ENCODE results near the gene DAAM2.

The DAAM2 gene

DNA sequence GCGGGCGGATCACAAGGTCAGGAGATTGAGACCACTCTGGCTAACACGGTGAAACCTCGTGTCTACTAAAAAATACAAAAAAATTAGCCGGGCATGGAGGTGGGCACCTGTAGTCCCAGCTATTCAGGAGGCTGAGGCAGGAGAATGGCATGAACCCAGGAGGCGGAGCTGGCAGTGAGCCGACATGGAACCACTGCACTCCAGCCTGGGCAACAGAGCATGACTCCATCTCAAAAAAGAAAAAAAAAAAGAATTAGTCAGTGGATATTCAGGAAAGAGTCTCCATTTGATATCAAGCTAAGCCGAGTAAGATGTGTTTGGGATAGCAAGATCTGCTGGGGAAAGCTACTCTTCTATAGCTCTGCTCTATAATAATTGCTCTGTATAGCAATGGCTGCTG is 101.1 kb downstream of the DAAM2 start:
- no peaks in the 10 kb centered on the region for H3F3A ChIP-seq (ENCODE audit: low read depth)
- H3K9me3 ChIP-seq (ENCODE audit: insufficient read depth, low read depth, low read length): no peaks in the 10 kb centered on the region
- no peaks in the 10 kb centered on the region for H3K36me3 ChIP-seq (ENCODE audit: insufficient read depth, low read length)
- H3K4me3 ChIP-seq (ENCODE audit: low read length, poor library complexity, severe bottlenecking): no peak overlapping the region
- no peak overlapping the region for H2AFZ ChIP-seq (ENCODE audit: low read length)
- H3K27me3 ChIP-seq (ENCODE audit: insufficient read depth, low read length, poor library complexity, severe bottlenecking): no peaks in the 10 kb centered on the region
- H4K20me1 ChIP-seq (ENCODE audit: insufficient read depth, low read length, poor library complexity, severe bottlenecking): no peaks in the 10 kb centered on the region
- H3K9ac ChIP-seq (ENCODE audit: low read depth, low read length, poor library complexity, severe bottlenecking): no peak overlapping the region
- no peaks in the 10 kb centered on the region for H3K79me2 ChIP-seq (ENCODE audit: insufficient read depth, low read length)
- TF ChIP-seq EZH2phosphoT487 (IDR thresholded peaks at IDR 0.05; ENCODE audit: borderline replicate concordance): no peak
- TF ChIP-seq, protein P1, sequence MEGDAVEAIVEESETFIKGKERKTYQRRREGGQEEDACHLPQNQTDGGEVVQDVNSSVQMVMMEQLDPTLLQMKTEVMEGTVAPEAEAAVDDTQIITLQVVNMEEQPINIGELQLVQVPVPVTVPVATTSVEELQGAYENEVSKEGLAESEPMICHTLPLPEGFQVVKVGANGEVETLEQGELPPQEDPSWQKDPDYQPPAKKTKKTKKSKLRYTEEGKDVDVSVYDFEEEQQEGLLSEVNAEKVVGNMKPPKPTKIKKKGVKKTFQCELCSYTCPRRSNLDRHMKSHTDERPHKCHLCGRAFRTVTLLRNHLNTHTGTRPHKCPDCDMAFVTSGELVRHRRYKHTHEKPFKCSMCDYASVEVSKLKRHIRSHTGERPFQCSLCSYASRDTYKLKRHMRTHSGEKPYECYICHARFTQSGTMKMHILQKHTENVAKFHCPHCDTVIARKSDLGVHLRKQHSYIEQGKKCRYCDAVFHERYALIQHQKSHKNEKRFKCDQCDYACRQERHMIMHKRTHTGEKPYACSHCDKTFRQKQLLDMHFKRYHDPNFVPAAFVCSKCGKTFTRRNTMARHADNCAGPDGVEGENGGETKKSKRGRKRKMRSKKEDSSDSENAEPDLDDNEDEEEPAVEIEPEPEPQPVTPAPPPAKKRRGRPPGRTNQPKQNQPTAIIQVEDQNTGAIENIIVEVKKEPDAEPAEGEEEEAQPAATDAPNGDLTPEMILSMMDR (conservative IDR thresholded peaks at IDR 0.05; ENCODE audit: low read length): no peak
- H3K4me2 ChIP-seq (ENCODE audit: low read depth, low read length, poor library complexity, severe bottlenecking): no peak overlapping the region
- no peaks in the 10 kb centered on the region for H3K4me1 ChIP-seq (ENCODE audit: insufficient read depth, low read length, poor library complexity, severe bottlenecking)
- H3K9me2 ChIP-seq (replicated peaks; ENCODE audit: low read depth, low read length): no peaks in the 10 kb centered on the region

DNA sequence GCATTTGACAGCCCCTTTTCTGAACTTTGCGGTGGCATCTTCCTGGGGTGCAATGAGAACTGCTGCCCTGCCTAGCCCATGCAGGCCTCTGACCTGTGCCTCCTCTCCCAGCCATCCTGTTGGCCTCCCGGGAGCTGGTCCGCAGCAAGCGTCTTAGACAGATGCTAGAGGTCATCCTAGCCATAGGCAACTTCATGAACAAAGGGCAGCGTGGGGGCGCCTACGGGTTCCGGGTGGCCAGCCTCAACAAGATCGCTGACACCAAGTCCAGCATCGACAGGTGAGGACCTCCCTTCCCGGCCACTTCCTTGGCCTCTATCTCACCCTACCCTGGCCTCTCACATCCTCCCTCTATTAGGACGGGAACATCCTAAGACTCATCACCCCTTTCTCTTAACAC is 104.5 kb downstream of the DAAM2 start:
- no peaks in the 10 kb centered on the region for H3K4me1 ChIP-seq (ENCODE audit: insufficient read depth, low read length, poor library complexity, severe bottlenecking)
- no peak overlapping the region for H3K9ac ChIP-seq (ENCODE audit: low read depth, low read length, poor library complexity, severe bottlenecking)
- H3K9me3 ChIP-seq (ENCODE audit: insufficient read depth, low read depth, low read length): no peaks in the 10 kb centered on the region
- no peaks in the 10 kb centered on the region for H3K9me2 ChIP-seq (replicated peaks; ENCODE audit: low read depth, low read length)
- no peaks in the 10 kb centered on the region for H3K36me3 ChIP-seq (ENCODE audit: insufficient read depth, low read length)
- H4K20me1 ChIP-seq (ENCODE audit: insufficient read depth, low read length, poor library complexity, severe bottlenecking): no peaks in the 10 kb centered on the region
- no peak overlapping the region for H2AFZ ChIP-seq (ENCODE audit: low read length)
- no peak for TF ChIP-seq EZH2phosphoT487 (IDR thresholded peaks at IDR 0.05; ENCODE audit: borderline replicate concordance)
- TF ChIP-seq, protein P1 (conservative IDR thresholded peaks at IDR 0.05; ENCODE audit: low read length): no peak
- no peak overlapping the region for H3K4me2 ChIP-seq (ENCODE audit: low read depth, low read length, poor library complexity, severe bottlenecking)
- no peaks in the 10 kb centered on the region for H3K79me2 ChIP-seq (ENCODE audit: insufficient read depth, low read length)
- H3K4me3 ChIP-seq (ENCODE audit: low read length, poor library complexity, severe bottlenecking): no peak overlapping the region
- H3K27me3 ChIP-seq (ENCODE audit: insufficient read depth, low read length, poor library complexity, severe bottlenecking): no peaks in the 10 kb centered on the region
- no peaks in the 10 kb centered on the region for H3F3A ChIP-seq (ENCODE audit: low read depth)

DNA sequence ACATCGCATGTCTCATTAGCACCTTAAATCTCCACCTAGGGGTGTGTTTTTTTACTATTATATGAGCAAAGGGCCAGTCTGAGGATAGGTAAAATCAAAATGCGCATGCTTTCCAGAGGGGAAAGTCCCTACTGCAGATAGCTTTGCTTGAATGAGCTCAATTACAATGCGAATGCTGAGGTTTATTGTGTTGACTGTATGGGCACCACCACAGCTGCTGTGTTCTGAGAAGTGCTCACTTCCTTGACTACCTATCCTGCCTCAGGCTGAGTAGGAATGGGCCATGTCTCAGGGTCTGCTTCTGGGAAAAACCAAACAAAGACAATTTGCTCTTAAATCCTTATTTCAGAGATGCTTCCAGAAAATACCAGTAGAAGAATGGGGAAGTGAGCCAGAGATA is 105.5 kb downstream of the DAAM2 start:
- Histone ChIP-seq H3K9ac (ENCODE audit: low read depth, low read length, poor library complexity, severe bottlenecking) (no peak overlapping the region), H3K9me3 (ENCODE audit: insufficient read depth, low read depth, low read length) (no peaks in the 10 kb centered on the region), H3K4me2 (ENCODE audit: low read depth, low read length, poor library complexity, severe bottlenecking) (no peak overlapping the region), H3K4me1 (ENCODE audit: insufficient read depth, low read length, poor library complexity, severe bottlenecking) (no peaks in the 10 kb centered on the region), H2AFZ (ENCODE audit: low read length) (no peak overlapping the region), H3K9me2 (replicated peaks; ENCODE audit: low read depth, low read length) (no peaks in the 10 kb centered on the region), H3K4me3 (ENCODE audit: low read length, poor library complexity, severe bottlenecking) (no peak overlapping the region), H3K36me3 (ENCODE audit: insufficient read depth, low read length) (no peaks in the 10 kb centered on the region), H3F3A (ENCODE audit: low read depth) (no peaks in the 10 kb centered on the region), H3K27me3 (ENCODE audit: insufficient read depth, low read length, poor library complexity, severe bottlenecking) (no peaks in the 10 kb centered on the region), H4K20me1 (ENCODE audit: insufficient read depth, low read length, poor library complexity, severe bottlenecking) (no peaks in the 10 kb centered on the region), H3K79me2 (ENCODE audit: insufficient read depth, low read length) (no peaks in the 10 kb centered on the region)
- TF ChIP-seq EZH2phosphoT487 (IDR thresholded peaks at IDR 0.05; ENCODE audit: borderline replicate concordance): no peak
- TF ChIP-seq, protein P1 (conservative IDR thresholded peaks at IDR 0.05; ENCODE audit: low read length): no peak

All from Loucy (cell line).